Measurements from ENCODE around the gene TBC1D14. TPM values are rescaled to one million over a fixed set of nuclear protein-coding genes. Genes with fewer than 3 reads are reported as not detected.

The TBC1D14 gene
- total and polyA plus RNA-seq, 2 of the 4 experiments (the other 2 are of a cell fraction) = 31.7 to 40.7 TPM

DNA sequence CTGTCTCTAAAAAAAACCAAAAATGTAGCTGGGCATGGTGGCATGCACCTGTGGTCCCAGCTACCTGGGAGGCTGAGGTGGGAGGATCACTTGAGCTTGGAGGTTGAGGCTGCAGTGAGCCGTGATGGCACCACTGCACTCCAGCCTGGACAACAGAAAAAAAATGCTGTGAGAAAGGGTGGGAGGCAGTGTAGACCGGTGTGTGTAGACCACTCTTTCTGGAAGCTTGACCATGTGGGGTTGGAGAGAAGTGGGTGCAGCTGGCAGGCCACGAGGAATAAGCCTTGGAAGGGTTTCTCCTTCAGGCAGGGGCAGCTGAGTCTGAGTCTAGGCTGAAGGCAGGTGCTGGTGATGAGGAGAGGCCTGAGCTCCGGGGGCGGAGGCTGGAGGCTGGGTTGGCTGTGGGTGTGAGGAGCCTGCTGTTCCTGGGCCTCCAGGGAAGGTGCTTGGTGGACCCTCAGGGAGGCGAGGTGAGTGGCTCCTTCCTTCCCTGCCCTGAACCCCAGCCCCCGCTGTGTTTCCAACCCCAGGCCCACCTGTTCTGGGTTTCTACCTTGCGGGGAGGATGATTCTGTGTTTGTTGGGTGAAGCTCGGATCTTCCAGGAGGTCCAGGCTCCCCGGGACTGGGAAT is 9.3 kb upstream of the TBC1D14 start:
- DNase-seq (no peak), ATAC-seq (ENCODE audit: low read depth) (no peak)
- ChIA-PET CTCF (no interaction called here), POLR2A (ENCODE audit: unreplicated experiment) (no interaction called here)
- Histone ChIP-seq H4K91ac (ENCODE audit: insufficient read depth, low read depth, low read length) (no peak overlapping the region), H3K4me2 (ENCODE audit: low read depth, low read length) (no peak overlapping the region), H3K18ac (ENCODE audit: low read depth, low read length) (no peak overlapping the region), H3K36me3 (ENCODE audit: control insufficient read depth, insufficient read depth, low read length) (no peaks in the 10 kb centered on the region), H2BK120ac (ENCODE audit: low read depth, low read length) (no peak overlapping the region), H4K5ac (ENCODE audit: low read depth, low read length) (no peak overlapping the region), H3K27me3 (ENCODE audit: control insufficient read depth, insufficient read depth, low read length) (no peaks in the 10 kb centered on the region), H3K79me1 (ENCODE audit: low read depth in 1 of 2, low read length in 2 of 2) (no peaks in the 10 kb centered on the region), H3K23ac (ENCODE audit: low read depth, low read length) (no peak overlapping the region), H2AFZ (replicated peaks; ENCODE audit: low read length, poor library complexity) (no peak overlapping the region), H3K9me1 (ENCODE audit: insufficient read depth, low read length) (no peaks in the 10 kb centered on the region), H3K14ac (replicated peaks; ENCODE audit: low read depth, low read length) (no peak overlapping the region), H3K9ac (ENCODE audit: low read depth, low read length) (no peak overlapping the region), H3K4me3 (ENCODE audit: insufficient read depth, low read depth, low read length) (no peak overlapping the region), H3K56ac (ENCODE audit: extremely low read depth, insufficient read depth, low read length) (no peak overlapping the region), H2AK9ac (replicated peaks; ENCODE audit: low read depth, low read length, poor library complexity) (no peak overlapping the region), H3K9me3 (ENCODE audit: control insufficient read depth, insufficient read depth, low read length) (no peaks in the 10 kb centered on the region), H4K20me1 (ENCODE audit: insufficient read depth, low read length) (no peaks in the 10 kb centered on the region), H4K8ac (ENCODE audit: low read depth in 2 of 2, low read length in 2 of 2) (no peak overlapping the region), H2BK15ac (ENCODE audit: low read depth, low read length) (no peak overlapping the region), H2AK5ac (ENCODE audit: low read depth, low read length) (no peak overlapping the region), H3K27ac (ENCODE audit: insufficient read depth, low read length) (no peak overlapping the region), H2BK20ac (ENCODE audit: low read depth, low read length) (no peak overlapping the region), H2BK5ac (ENCODE audit: low read depth, low read length, poor library complexity, severe bottlenecking) (no peak overlapping the region), H3K4ac (ENCODE audit: low read depth, low read length) (no peak overlapping the region), H3K4me1 (ENCODE audit: control insufficient read depth, insufficient read depth, low read length) (peaks cover 3% of the 10 kb centered on the region; the same call in 1 of the 2 replicates)
- dilution Hi-C loops (cut with HindIII; ENCODE audit: low sequenced_read_pairs, unreplicated experiment) (no loop called here), intact Hi-C loops (cut with micrococcal nuclease) (no loop called here), in situ Hi-C loops (cut with MboI; ENCODE audit: low sequenced_read_pairs) (no loop called here)
- 81% methylated on average over 5 of the region's 10 CpGs; no CpG with 5 or more reads in 1 of the 2 experiments for WGBS, 2 experiments (ENCODE audit: extremely low coverage in 2 of 2, insufficient read length in 1 of 2)
- TF ChIP-seq FOS (IDR thresholded peaks at IDR 0.05; ENCODE audit: low read depth, low read length) (no peak), RCOR1 (IDR thresholded peaks at IDR 0.05; ENCODE audit: insufficient replicate concordance, low read length) (no peak), USF2 (IDR thresholded peaks at IDR 0.05; ENCODE audit: low read depth, low read length) (no peak), POLR2A (IDR thresholded peaks at IDR 0.05; ENCODE audit: low read depth, low read length) (no peak), CHD1 (IDR thresholded peaks at IDR 0.05; ENCODE audit: low read depth, low read length) (no peak), SMC3 (IDR thresholded peaks at IDR 0.05; ENCODE audit: low read depth, low read length) (no peak), CTCF (conservative IDR thresholded peaks at IDR 0.05; ENCODE audit: low read depth, low read length) (no peak), CEBPB (IDR thresholded peaks at IDR 0.05; ENCODE audit: low read depth, low read length) (no peak), BHLHE40 (IDR thresholded peaks at IDR 0.05; ENCODE audit: low read depth, low read length) (no peak), MAZ (IDR thresholded peaks at IDR 0.05; ENCODE audit: borderline replicate concordance, low read depth, low read length) (no peak)
- TF ChIP-seq, protein P1, sequence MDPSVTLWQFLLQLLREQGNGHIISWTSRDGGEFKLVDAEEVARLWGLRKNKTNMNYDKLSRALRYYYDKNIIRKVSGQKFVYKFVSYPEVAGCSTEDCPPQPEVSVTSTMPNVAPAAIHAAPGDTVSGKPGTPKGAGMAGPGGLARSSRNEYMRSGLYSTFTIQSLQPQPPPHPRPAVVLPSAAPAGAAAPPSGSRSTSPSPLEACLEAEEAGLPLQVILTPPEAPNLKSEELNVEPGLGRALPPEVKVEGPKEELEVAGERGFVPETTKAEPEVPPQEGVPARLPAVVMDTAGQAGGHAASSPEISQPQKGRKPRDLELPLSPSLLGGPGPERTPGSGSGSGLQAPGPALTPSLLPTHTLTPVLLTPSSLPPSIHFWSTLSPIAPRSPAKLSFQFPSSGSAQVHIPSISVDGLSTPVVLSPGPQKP (IDR thresholded peaks at IDR 0.05; ENCODE audit: borderline replicate concordance, low read depth, low read length) = no peak
- BruUV-seq (replicated peaks) = no TSS peak
